Kidney epithelial cell (primary cell): ENCODE data around the gene VOPP1. TPM values are rescaled to one million over a fixed set of nuclear protein-coding genes. Genes with fewer than 3 reads are reported as not detected.

Experiments
- DNase-seq: peaks from one replicate; pipeline ENCODE4 v3.0.0-alpha.2; 2010; ENCODE audit warnings: low read depth
- H3K27me3 ChIP-seq: 2 replicates; pipeline ENCODE4 v1.6.0; 2011; ENCODE audit warnings: low read length; ENCODE audit not compliant: control insufficient read depth, insufficient read depth
- H3K36me3 ChIP-seq: 2 replicates; pipeline ENCODE4 v1.5.1; 2011; ENCODE audit warnings: low read length; ENCODE audit not compliant: control insufficient read depth, insufficient read depth
- H3K4me3 ChIP-seq: 2 replicates; pipeline ENCODE4 v1.5.1; 2011; ENCODE audit warnings: low read depth, mild to moderate bottlenecking, control low read depth, low read length
- total RNA-seq: library from RNA; depleted of rRNA; stranded (reverse); fragments of >200 nt; gene quantifications from 2 replicates; pipeline ENCODE4 v1.2.3, GENCODE V29; 2015
- TF ChIP-seq, protein P1 (sequence below): IDR thresholded peaks from 2 replicates; pipeline ENCODE4 v1.5.1; 2011; ENCODE audit warnings: mild to moderate bottlenecking, moderate library complexity, low read length, control low read depth, inconsistent platforms; ENCODE audit not compliant: insufficient read depth, poor library complexity, severe bottlenecking

VOPP1 gene
- total RNA-seq, 1 donor from 2014 or later, result 118 TPM

DNA sequence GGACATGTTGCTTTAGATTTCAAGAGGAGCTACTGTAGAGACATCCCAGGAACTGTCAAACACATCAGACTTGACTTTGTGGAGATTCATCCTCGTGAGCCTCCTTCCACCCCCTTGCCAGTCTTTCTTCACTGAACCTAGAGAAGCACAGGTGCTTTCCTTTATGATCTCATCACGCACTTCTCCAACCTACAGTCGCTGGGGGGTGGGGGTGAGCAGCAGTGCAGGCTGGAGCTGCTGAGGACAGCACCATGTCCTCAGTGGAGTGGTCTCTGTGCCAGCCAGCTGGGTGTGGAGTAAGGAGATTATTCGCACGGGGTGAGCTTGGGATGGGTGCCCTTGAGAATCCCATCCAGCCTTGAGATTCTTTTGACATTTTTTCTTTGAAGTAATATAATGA is 88.1 kb downstream of the VOPP1 start:
- TF ChIP-seq, protein P1, sequence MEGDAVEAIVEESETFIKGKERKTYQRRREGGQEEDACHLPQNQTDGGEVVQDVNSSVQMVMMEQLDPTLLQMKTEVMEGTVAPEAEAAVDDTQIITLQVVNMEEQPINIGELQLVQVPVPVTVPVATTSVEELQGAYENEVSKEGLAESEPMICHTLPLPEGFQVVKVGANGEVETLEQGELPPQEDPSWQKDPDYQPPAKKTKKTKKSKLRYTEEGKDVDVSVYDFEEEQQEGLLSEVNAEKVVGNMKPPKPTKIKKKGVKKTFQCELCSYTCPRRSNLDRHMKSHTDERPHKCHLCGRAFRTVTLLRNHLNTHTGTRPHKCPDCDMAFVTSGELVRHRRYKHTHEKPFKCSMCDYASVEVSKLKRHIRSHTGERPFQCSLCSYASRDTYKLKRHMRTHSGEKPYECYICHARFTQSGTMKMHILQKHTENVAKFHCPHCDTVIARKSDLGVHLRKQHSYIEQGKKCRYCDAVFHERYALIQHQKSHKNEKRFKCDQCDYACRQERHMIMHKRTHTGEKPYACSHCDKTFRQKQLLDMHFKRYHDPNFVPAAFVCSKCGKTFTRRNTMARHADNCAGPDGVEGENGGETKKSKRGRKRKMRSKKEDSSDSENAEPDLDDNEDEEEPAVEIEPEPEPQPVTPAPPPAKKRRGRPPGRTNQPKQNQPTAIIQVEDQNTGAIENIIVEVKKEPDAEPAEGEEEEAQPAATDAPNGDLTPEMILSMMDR, result no peak
- DNase-seq, result no peak
- no peaks in the 10 kb centered on the region for H3K36me3 ChIP-seq

DNA sequence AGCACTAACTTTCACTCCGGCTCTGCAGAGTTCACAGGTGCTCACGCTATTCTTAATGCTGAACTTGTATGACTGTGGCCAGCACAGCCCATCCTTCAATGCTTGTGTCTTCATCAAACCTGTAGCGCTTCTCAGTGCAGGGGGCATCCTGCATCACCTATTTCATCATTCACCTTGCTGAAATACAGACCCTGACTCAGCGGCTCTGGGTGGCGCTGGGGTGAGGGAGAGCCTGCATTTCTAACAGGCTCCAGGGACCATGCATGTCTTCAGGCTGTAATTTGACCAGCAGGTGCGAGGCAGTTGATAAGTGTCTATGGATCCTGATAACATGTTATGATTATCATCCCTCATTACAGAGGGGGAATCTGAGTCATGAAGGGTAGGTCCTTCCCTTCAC is 89.3 kb downstream of the VOPP1 start:
- Histone ChIP-seq H3K4me3 (no peak overlapping the region), H3K36me3 (no peaks in the 10 kb centered on the region), H3K27me3 (no peaks in the 10 kb centered on the region)
- DNase-seq, result no peak
- TF ChIP-seq, protein P1, result no peak

More for the DNA sequence above, 88.1 kb downstream of the VOPP1 start:
- Histone ChIP-seq H3K4me3 (no peak overlapping the region), H3K27me3 (no peaks in the 10 kb centered on the region)

GRCh38 chr7:55481155-55481554 is 91.1 kb downstream of the VOPP1 start:
- Histone ChIP-seq H3K27me3 (no peaks in the 10 kb centered on the region), H3K36me3 (no peaks in the 10 kb centered on the region), H3K4me3 (no peak overlapping the region)
- TF ChIP-seq, protein P1, result no peak
- DNase-seq, result no peak

DNA sequence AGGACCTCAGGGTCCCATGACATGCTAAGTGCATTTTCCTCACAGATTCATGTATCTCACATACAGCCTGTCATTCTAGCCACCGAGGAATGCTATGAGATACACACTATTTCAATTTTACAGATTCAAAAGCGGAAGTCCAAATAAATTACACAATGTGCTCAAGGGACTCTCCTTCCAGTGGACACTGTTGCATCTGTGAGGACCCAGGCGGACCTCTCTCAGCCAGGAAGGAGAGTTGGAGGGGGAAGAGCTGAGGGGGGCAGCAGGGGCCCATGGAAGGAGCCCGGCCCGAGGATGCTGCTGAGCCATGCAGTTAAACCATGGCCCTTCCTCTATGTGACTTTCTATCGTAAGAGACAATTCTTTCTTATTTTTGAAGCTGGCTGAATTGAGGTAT is 93.6 kb downstream of the VOPP1 start:
- TF ChIP-seq, protein P1, result no peak
- no peaks in the 10 kb centered on the region for H3K36me3 ChIP-seq
- DNase-seq, result no peak
- no peaks in the 10 kb centered on the region for H3K27me3 ChIP-seq
- H3K4me3 ChIP-seq, result no peak overlapping the region

DNA sequence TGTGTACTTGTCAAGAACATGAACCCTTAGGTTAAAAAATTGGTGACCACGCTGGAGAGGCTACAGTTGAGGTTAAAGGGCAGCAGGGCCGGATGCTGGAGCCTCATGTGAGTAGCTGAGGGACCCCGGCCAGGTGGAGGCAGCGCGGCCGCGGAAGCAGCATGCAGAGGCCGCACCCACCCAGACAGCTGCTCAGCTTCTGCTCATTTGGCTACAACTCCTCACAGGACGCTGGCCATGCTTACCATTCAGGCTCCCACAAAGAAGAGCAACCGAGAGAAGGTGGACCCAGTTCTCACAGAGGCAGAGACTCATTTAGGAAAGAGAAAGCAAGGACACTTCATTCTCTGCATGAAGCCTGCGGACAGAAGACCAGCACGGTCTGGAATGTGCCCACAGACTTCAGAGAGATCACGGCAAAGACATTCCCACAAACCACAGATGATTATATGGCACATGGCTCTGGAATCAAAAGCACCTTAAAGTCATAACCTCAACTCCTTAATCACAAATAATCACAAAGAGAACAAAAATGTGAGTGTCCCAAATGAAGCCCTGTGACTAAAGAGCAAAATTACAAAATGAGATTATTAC is 94.4 kb downstream of the VOPP1 start:
- Histone ChIP-seq H3K27me3 (no peaks in the 10 kb centered on the region), H3K4me3 (no peak overlapping the region), H3K36me3 (no peaks in the 10 kb centered on the region)
- peak; percentile 44 for DNase-seq
- TF ChIP-seq, protein P1, result no peak
